Uterus (tissue), 4 donors: ENCODE results near the gene USP43. TPM values are rescaled to one million over a fixed set of nuclear protein-coding genes. Genes with fewer than 3 reads are reported as not detected.
A peak's percentile ranks its signal among the peaks of the same experiment; 100 is the strongest.

Experiments
- DNase-seq, 2 donors: peaks; one replicate each; pipeline ENCODE4 v3.0.0-alpha.2; 2019 to 2020
- H3K27ac ChIP-seq, 2 donors: fragments of 200-600 bp; sonication (generic); 1 replicate in 1 of 2; 2 replicates in 1 of 2; pipeline ENCODE4 v1.5.1; 2016 to 2018
- H3K27me3 ChIP-seq, 2 donors: fragments of 200-600 bp; sonication (generic); one replicate each; pipeline ENCODE4 v1.5.1; 2018 to 2019; ENCODE audit warnings: control low read depth in 1 of 2
- H3K36me3 ChIP-seq, 2 donors: fragments of 200-600 bp; sonication (generic); one replicate each; pipeline ENCODE4 v1.5.1; 2019; ENCODE audit warnings: control low read depth in 1 of 2
- H3K4me1 ChIP-seq, 2 donors: fragments of 200-600 bp; sonication (generic); one replicate each; pipeline ENCODE4 v1.5.1; 2018 to 2019; ENCODE audit warnings: control low read depth in 1 of 2
- H3K4me3 ChIP-seq, 2 donors: fragments of 200-600 bp; sonication (generic); 1 replicate in 1 of 2; 2 replicates in 1 of 2; pipeline ENCODE4 v1.5.1; 2018 to 2019; ENCODE audit warnings: mild to moderate bottlenecking in 1 of 2
- H3K9me3 ChIP-seq, 2 donors: fragments of 200-600 bp; sonication (generic); one replicate each; pipeline ENCODE4 v1.5.1; 2019; ENCODE audit warnings: control low read depth in 1 of 2
- POLR2A ChIP-seq, 2 donors: fragments of 450-650 bp; IDR thresholded peaks; one replicate each; pipeline ENCODE4 v1.6.1; 2016; ENCODE audit warnings: antibody characterized with exemption in 2 of 2, mild to moderate bottlenecking in 1 of 2, moderate library complexity in 1 of 2
- intact Hi-C: fragments of 100-400 bp; cut with DNase I; formaldehyde crosslinking; loops from one replicate; pipeline ENCODE4 v1.15.1; 2023; ENCODE audit warnings: low total_unique reads
- total RNA-seq, 4 donors: library from RNA; depleted of rRNA in 3 of 4; stranded (reverse); fragments of >200 nt in 3 of 4; gene quantifications; one replicate each; pipeline versions ENCODE4 v1.1.0 to v1.2.4, GENCODE V29; 2014 to 2023
- TF ChIP-seq, protein P1 (sequence below), 4 experiments: fragments of 200-600 bp in 2 of 4; fragments of 450-650 bp in 2 of 4; sonication (generic) in 2 of 4; IDR thresholded peaks; one replicate each; pipeline ENCODE4 v1.5.1; 2016 to 2019; ENCODE audit warnings: antibody characterized with exemption in 4 of 4, mild to moderate bottlenecking in 2 of 4, moderate library complexity in 1 of 4
- donor health status: DM: yes; HTN: yes; CAD: no.

USP43 gene
- total RNA-seq, 4 donors from 2014 or later, result 0.40 to 2.1 TPM; not detected in 2

GRCh38 chr17:9645851-9646545 is 681 bp downstream of the USP43 start:
- H3K9me3 ChIP-seq, result no peaks in the 10 kb centered on the region
- H3K4me3 ChIP-seq, result peak overlapping the region in 1 of 2 donors; percentile 34
- no peaks in the 10 kb centered on the region for H3K36me3 ChIP-seq
- H3K4me1 ChIP-seq, result peaks cover 0 to 7% of the 10 kb centered on the region in 2 donors
- no peak overlapping the region for H3K27ac ChIP-seq
- peaks cover 0 to 16% of the 10 kb centered on the region in 2 donors for H3K27me3 ChIP-seq
- TF ChIP-seq POLR2A (IDR thresholded peaks at IDR 0.05), result no peak
- TF ChIP-seq, protein P1, sequence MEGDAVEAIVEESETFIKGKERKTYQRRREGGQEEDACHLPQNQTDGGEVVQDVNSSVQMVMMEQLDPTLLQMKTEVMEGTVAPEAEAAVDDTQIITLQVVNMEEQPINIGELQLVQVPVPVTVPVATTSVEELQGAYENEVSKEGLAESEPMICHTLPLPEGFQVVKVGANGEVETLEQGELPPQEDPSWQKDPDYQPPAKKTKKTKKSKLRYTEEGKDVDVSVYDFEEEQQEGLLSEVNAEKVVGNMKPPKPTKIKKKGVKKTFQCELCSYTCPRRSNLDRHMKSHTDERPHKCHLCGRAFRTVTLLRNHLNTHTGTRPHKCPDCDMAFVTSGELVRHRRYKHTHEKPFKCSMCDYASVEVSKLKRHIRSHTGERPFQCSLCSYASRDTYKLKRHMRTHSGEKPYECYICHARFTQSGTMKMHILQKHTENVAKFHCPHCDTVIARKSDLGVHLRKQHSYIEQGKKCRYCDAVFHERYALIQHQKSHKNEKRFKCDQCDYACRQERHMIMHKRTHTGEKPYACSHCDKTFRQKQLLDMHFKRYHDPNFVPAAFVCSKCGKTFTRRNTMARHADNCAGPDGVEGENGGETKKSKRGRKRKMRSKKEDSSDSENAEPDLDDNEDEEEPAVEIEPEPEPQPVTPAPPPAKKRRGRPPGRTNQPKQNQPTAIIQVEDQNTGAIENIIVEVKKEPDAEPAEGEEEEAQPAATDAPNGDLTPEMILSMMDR (IDR thresholded peaks at IDR 0.05), result no peak
- intact Hi-C loops, result no loop called here
- DNase-seq, result no peak

DNA sequence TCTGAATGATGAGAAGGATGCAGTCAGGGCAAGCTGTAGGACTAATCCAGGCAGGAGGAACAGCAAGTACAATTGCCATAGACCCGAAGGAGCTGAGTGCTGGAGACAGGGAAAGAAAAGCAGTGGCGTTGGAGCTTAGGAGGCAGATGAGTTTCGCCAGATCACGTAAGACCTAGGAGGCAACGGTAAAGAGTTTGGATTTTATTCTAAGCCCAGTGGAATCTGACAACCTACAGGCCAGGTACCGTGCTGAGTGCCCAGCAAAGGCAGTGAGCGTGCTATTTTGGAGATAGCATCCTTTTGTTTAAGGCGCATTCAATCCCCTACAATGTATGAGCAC is 1.2 kb downstream of the USP43 start:
- H3K4me1 ChIP-seq, result peaks cover 0 to 7% of the 10 kb centered on the region in 2 donors
- H3K36me3 ChIP-seq, result no peaks in the 10 kb centered on the region
- no peak overlapping the region for H3K4me3 ChIP-seq
- H3K27me3 ChIP-seq, result peaks cover 0 to 16% of the 10 kb centered on the region in 2 donors
- TF ChIP-seq, protein P1 (IDR thresholded peaks at IDR 0.05), result no peak
- no peak for TF ChIP-seq POLR2A (IDR thresholded peaks at IDR 0.05)
- intact Hi-C loops, result no loop called here
- no peak for DNase-seq
- no peak overlapping the region for H3K27ac ChIP-seq
- no peaks in the 10 kb centered on the region for H3K9me3 ChIP-seq

- DNase-seq, result no peak
- H3K36me3 ChIP-seq, result no peaks in the 10 kb centered on the region
- peaks cover 0 to 16% of the 10 kb centered on the region in 2 donors for H3K27me3 ChIP-seq
- TF ChIP-seq, protein P1 (IDR thresholded peaks at IDR 0.05), result no peak
- no peak for TF ChIP-seq POLR2A (IDR thresholded peaks at IDR 0.05)
- no peak overlapping the region for H3K4me3 ChIP-seq
- H3K4me1 ChIP-seq, result peaks cover 0 to 7% of the 10 kb centered on the region in 2 donors
- no peak overlapping the region for H3K27ac ChIP-seq
- intact Hi-C loops, result no loop called here
- no peaks in the 10 kb centered on the region for H3K9me3 ChIP-seq
Measured at GRCh38 chr17:9647014-9647413, 1.7 kb downstream of the USP43 start.

GRCh38 chr17:9648521-9649110 is 3.3 kb downstream of the USP43 start:
- intact Hi-C loops, result no loop called here
- Histone ChIP-seq H3K36me3 (no peaks in the 10 kb centered on the region), H3K27ac (no peak overlapping the region), H3K4me1 (peaks cover 0 to 7% of the 10 kb centered on the region in 2 donors), H3K4me3 (no peak overlapping the region), H3K9me3 (no peaks in the 10 kb centered on the region), H3K27me3 (peaks cover 0 to 16% of the 10 kb centered on the region in 2 donors)
- TF ChIP-seq, protein P1 (IDR thresholded peaks at IDR 0.05), result no peak
- TF ChIP-seq POLR2A (IDR thresholded peaks at IDR 0.05), result no peak
- DNase-seq, result no peak

DNA sequence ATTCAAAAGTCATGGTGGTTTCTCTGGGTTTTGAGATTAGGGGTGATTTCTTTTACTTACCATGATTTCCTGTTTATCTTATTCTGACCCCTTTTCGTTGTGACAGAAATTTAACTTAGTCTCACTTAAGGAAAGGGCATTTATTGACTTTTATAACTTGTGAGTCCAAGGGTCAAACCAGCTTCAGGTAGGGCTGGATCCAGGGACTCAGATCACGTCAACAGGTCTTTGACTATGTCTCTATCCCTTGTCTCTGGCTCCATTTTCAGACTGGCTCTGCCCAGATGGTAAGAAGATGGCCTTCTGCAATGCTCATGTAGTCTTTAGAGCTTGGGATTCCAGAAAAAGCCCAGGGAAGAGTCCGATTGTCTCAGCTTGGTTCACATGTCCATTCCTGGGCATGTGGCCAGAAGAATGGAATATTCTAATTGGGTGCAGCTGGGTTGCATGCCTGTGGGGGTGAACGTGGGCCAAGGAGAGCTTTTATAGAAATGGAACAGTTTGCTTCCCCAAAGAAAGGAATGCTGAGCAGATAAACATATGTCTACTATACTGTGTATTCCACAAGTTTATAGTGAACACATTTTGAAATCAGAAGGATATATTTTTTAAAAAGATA is 13.4 kb downstream of the USP43 start:
- no peak overlapping the region for H3K4me3 ChIP-seq
- no peak overlapping the region for H3K27ac ChIP-seq
- TF ChIP-seq, protein P1 (IDR thresholded peaks at IDR 0.05), result no peak
- no peak for TF ChIP-seq POLR2A (IDR thresholded peaks at IDR 0.05)
- no peak for DNase-seq
- H3K27me3 ChIP-seq, result no peaks in the 10 kb centered on the region
- H3K9me3 ChIP-seq, result no peaks in the 10 kb centered on the region
- no peaks in the 10 kb centered on the region for H3K4me1 ChIP-seq
- H3K36me3 ChIP-seq, result no peaks in the 10 kb centered on the region
- intact Hi-C loops, result no loop called here
